Measurements from ENCODE around the gene GNG2.

- TF ChIP-seq, protein P1, sequence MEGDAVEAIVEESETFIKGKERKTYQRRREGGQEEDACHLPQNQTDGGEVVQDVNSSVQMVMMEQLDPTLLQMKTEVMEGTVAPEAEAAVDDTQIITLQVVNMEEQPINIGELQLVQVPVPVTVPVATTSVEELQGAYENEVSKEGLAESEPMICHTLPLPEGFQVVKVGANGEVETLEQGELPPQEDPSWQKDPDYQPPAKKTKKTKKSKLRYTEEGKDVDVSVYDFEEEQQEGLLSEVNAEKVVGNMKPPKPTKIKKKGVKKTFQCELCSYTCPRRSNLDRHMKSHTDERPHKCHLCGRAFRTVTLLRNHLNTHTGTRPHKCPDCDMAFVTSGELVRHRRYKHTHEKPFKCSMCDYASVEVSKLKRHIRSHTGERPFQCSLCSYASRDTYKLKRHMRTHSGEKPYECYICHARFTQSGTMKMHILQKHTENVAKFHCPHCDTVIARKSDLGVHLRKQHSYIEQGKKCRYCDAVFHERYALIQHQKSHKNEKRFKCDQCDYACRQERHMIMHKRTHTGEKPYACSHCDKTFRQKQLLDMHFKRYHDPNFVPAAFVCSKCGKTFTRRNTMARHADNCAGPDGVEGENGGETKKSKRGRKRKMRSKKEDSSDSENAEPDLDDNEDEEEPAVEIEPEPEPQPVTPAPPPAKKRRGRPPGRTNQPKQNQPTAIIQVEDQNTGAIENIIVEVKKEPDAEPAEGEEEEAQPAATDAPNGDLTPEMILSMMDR (IDR thresholded peaks at IDR 0.05): no peak
- TF ChIP-seq REST (IDR thresholded peaks at IDR 0.05; ENCODE audit: insufficient read depth in 1 of 2, low read depth in 2 of 2, low read length in 1 of 2): no peak
Measured at GRCh38 chr14:51811706-51812105, 48.7 kb upstream of the GNG2 start.

Data from Panc1 (cell line).